Kidney (tissue), 14 donors: ENCODE data around the gene NRAP. TPM values are rescaled to one million over a fixed set of nuclear protein-coding genes. Genes with fewer than 3 reads are reported as not detected.

Experiments used
- DNase-seq, 5 donors: peaks; one replicate each; pipeline ENCODE4 v3.0.0-alpha.2; 2013 to 2020
- FAIRE-seq: peaks from 2 replicates; lab custom pipeline; 2012; peaks lifted over from hg19 to GRCh38; lab: Jason Lieb, UNC
- H3K27ac ChIP-seq, 2 donors: one replicate each; pipeline ENCODE4 v1.7.0; 2013; ENCODE audit warnings: low read depth in 2 of 2, low read length in 2 of 2, inconsistent platforms in 1 of 2
- H3K27me3 ChIP-seq: one replicate; pipeline ENCODE4 v1.7.1; 2013; ENCODE audit warnings: low read length, inconsistent platforms; ENCODE audit not compliant: control insufficient read depth, insufficient read depth
- H3K36me3 ChIP-seq, 3 donors: one replicate each; pipeline versions ENCODE4 v1.7.0 to v1.7.1; 2013; ENCODE audit warnings: low read length in 3 of 3, control low read depth in 1 of 3, inconsistent platforms in 1 of 3; ENCODE audit not compliant: insufficient read depth in 3 of 3, control insufficient read depth in 2 of 3
- H3K4me1 ChIP-seq, 3 donors: one replicate each; pipeline versions ENCODE4 v1.7.0 to v1.7.1; 2013; ENCODE audit warnings: low read length in 3 of 3, inconsistent platforms in 1 of 3, low read depth in 1 of 3; ENCODE audit not compliant: control insufficient read depth in 2 of 3, insufficient read depth in 2 of 3
- H3K4me3 ChIP-seq, 3 donors: one replicate each; pipeline versions ENCODE4 v1.7.0 to v1.8.1; 2013; ENCODE audit warnings: low read length in 3 of 3, control low read depth in 1 of 3, inconsistent platforms in 1 of 3
- H3K9ac ChIP-seq, 3 donors: one replicate each; pipeline versions ENCODE4 v1.7.0 to v1.7.1; 2013; ENCODE audit warnings: low read length in 3 of 3, control low read depth in 1 of 3, inconsistent platforms in 1 of 3
- H3K9me3 ChIP-seq, 3 donors: one replicate each; pipeline versions ENCODE4 v1.7.0 to v1.7.1; 2013; ENCODE audit warnings: low read length in 3 of 3, control low read depth in 1 of 3, inconsistent platforms in 1 of 3; ENCODE audit not compliant: control insufficient read depth in 2 of 3, insufficient read depth in 1 of 3
- intact Hi-C: fragments of 100-400 bp; cut with DNase I; formaldehyde crosslinking; loops from one replicate; pipeline ENCODE4 v1.11.1; 2022
- polyA plus RNA-seq: library from polyadenylated mRNA; stranded (reverse); fragments of 350-450 nt; fragmentation: Illumina TruSeq; extraction: RNeasy Lipid Tissue Mini Kit (QIAGEN cat#74804); gene quantifications from one replicate; pipeline ENCODE4 v1.2.3, GENCODE V29; 2014; ENCODE audit warnings: low read depth, low replicate concordance; ENCODE audit not compliant: insufficient read depth
- total RNA-seq: library from RNA; stranded (reverse); fragmentation: NEBNext Ultra II Directional; extraction: Animal tissue kit (Norgen Biotek cat#: 25700); gene quantifications from one replicate; pipeline ENCODE4 v1.2.1, GENCODE V29; 2021
- TF ChIP-seq, protein P1 (sequence below): IDR thresholded peaks from 3 replicates; pipeline ENCODE4 v1.5.1; 2012; ENCODE audit warnings: mild to moderate bottlenecking, moderate library complexity, borderline replicate concordance; ENCODE audit not compliant: insufficient read depth; ENCODE audit errors: extremely low read depth
- donor health status: control.
- donor health status: control.
- donor health status: control.
- donor health status: control.
- donor health status: control.
- donor health status: DM: yes; HTN: yes; CAD: no.
- donor health status: Normal renal cell carcinoma (clear cell type).

Gene NRAP
- total and polyA plus RNA-seq, 2 donors from 2014 or later, result not detected

DNA sequence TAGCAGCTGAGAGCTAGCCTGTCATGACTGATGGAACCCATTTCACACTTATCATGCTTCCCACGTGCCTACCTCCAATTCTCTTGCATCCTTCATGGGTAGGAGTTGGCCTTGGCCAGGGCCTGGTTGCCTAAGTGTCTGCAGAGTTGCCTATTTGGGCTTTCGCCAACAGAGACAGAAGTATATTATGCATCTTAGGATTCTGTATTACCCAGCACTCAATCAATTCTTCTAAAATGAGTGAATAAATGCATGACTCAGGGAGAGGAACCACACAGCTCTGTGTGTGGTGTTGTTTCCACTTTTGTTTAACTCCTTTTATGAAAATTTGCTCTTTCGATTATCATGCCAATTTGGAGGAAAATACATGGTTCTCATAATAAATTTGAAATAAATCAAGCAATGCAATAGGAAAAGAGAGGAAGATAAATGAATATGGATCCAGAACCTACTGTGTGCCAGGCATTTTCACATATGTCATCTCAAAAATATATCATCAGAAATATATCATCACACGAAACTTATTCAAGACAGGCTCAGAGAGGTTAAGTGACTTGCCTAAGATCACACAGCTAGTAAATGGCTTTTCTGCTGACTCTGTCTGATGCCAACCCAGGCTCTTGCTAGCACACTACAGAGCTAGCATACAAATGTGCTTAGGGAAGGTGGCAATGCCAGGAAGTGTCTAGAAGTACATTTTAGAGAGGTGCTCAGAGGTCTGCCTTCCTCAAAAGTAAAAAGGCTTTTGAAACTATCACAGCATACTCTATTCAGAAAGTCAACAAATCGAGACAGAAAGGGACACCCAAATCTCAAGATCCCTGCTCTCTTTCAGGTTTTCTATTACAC, 120.5 kb downstream of the NRAP start:
- DNase-seq (no peak), FAIRE-seq (no peak)
- intact Hi-C loops, result no loop called here

DNA sequence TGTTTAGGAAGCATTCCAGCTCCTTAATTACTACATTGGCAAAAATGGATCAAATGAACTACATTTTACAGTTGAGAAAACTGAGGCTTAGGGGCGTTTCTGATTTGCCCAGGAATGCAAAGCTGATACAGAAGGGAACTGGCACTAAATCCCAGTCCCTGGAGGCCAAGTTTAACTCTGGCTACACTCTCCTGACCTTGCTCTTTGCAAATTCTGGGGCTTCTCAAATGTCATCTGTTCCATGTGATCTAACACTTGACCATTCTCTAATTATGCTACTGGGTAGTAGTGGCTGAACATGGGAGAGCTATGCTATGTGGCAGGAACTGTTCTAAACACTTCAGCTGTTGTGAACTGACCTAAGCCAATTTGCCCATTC, 122.3 kb downstream of the NRAP start:
- Histone ChIP-seq H3K9me3 (no peaks in the 10 kb centered on the region), H3K4me3 (no peak overlapping the region), H3K36me3 (no peaks in the 10 kb centered on the region), H3K9ac (no peak overlapping the region), H3K4me1 (no peaks in the 10 kb centered on the region), H3K27ac (no peak overlapping the region), H3K27me3 (no peaks in the 10 kb centered on the region)
- no peak for FAIRE-seq
- no peak for DNase-seq
- TF ChIP-seq, protein P1, sequence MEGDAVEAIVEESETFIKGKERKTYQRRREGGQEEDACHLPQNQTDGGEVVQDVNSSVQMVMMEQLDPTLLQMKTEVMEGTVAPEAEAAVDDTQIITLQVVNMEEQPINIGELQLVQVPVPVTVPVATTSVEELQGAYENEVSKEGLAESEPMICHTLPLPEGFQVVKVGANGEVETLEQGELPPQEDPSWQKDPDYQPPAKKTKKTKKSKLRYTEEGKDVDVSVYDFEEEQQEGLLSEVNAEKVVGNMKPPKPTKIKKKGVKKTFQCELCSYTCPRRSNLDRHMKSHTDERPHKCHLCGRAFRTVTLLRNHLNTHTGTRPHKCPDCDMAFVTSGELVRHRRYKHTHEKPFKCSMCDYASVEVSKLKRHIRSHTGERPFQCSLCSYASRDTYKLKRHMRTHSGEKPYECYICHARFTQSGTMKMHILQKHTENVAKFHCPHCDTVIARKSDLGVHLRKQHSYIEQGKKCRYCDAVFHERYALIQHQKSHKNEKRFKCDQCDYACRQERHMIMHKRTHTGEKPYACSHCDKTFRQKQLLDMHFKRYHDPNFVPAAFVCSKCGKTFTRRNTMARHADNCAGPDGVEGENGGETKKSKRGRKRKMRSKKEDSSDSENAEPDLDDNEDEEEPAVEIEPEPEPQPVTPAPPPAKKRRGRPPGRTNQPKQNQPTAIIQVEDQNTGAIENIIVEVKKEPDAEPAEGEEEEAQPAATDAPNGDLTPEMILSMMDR, result no peak
- intact Hi-C loops, result no loop called here

More for the DNA sequence above, 120.5 kb downstream of the NRAP start:
- Histone ChIP-seq H3K4me3 (no peak overlapping the region), H3K27ac (no peak overlapping the region), H3K9ac (no peak overlapping the region), H3K36me3 (no peaks in the 10 kb centered on the region), H3K4me1 (no peaks in the 10 kb centered on the region), H3K27me3 (no peaks in the 10 kb centered on the region), H3K9me3 (no peaks in the 10 kb centered on the region)
- TF ChIP-seq, protein P1, result no peak

DNA sequence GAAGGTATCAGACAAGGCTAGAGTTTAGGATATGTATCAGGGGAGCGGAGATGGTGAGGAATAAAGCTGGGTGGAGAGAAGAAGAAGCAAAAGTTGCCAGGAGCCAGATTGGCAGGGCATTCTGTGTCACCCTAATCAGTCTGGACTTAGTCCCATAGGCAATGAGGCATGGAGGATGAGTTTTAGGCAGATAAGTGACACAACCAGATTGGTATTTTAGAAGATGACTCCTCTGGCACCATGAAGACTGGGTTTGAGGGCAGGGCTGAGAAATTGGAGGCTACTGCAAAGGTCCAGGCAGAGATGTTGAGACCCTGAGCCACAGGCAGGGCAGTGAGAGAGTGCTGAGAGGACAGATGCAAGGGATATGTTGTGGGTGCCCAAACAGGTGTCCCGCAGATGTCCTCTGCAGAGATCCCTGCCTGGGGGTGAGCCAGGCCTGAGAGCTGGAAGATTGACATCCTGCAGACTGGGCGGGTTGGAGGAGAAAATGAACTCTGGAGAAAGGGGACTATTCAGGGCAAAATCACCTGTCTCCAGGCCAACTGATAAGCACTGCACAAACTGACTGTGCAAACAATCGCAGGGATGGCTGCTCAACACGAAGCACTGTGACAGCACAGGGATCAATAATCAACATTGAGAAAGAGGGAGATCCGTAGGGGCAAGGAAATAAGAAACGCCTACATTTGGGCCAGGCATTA, 122.8 kb downstream of the NRAP start:
- TF ChIP-seq, protein P1, result no peak
- no peak overlapping the region for H3K4me3 ChIP-seq
- no peaks in the 10 kb centered on the region for H3K36me3 ChIP-seq
- FAIRE-seq, result no peak
- no peak overlapping the region for H3K9ac ChIP-seq
- no peaks in the 10 kb centered on the region for H3K4me1 ChIP-seq
- H3K27me3 ChIP-seq, result no peaks in the 10 kb centered on the region
- no peak for DNase-seq
- no peak overlapping the region for H3K27ac ChIP-seq
- intact Hi-C loops, result no loop called here
- H3K9me3 ChIP-seq, result no peaks in the 10 kb centered on the region
